OCI-LY7 (cell line): ENCODE data around the gene DPF3.

Experiments used
- EZH2phosphoT487 ChIP-seq: fragments of 200-600 bp; sonication (generic); IDR thresholded peaks from 2 replicates; pipeline ENCODE4 v1.6.1; 2018; ENCODE audit warnings: low read depth, borderline replicate concordance, mild to moderate bottlenecking, mixed run types, antibody characterized with exemption, low read length, moderate library complexity, mixed read lengths
- TF ChIP-seq, protein P1 (sequence below): fragments of 200-600 bp; sonication (generic); conservative IDR thresholded peaks from 2 replicates; pipeline ENCODE4 v1.5.1; 2014; ENCODE audit warnings: mild to moderate bottlenecking, antibody characterized with exemption, low read length, moderate library complexity, mixed read lengths

DNA sequence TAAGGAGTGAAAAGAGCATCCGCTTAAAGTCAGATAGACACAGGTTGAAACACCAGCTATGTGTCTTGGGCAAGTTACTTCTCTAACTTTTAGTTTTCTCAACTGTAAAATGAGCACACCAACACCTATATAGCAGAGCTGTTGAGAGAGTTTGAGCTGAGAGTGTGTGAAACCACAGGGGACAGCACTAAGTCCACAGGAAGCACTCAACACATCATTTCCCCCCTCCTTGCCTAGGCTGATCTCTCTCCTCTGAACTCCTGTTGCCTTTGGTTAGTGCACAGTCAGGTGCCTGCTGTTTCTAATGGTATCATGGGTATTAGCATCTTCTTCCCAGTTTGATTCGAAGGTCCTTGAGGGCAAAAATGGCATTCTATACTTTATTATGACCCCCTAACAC is 176.7 kb downstream of the DPF3 start:
- TF ChIP-seq, protein P1, sequence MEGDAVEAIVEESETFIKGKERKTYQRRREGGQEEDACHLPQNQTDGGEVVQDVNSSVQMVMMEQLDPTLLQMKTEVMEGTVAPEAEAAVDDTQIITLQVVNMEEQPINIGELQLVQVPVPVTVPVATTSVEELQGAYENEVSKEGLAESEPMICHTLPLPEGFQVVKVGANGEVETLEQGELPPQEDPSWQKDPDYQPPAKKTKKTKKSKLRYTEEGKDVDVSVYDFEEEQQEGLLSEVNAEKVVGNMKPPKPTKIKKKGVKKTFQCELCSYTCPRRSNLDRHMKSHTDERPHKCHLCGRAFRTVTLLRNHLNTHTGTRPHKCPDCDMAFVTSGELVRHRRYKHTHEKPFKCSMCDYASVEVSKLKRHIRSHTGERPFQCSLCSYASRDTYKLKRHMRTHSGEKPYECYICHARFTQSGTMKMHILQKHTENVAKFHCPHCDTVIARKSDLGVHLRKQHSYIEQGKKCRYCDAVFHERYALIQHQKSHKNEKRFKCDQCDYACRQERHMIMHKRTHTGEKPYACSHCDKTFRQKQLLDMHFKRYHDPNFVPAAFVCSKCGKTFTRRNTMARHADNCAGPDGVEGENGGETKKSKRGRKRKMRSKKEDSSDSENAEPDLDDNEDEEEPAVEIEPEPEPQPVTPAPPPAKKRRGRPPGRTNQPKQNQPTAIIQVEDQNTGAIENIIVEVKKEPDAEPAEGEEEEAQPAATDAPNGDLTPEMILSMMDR: no peak
- no peak for TF ChIP-seq EZH2phosphoT487
